HG03159 (cell line): ENCODE results near the gene GRAP.
A peak's percentile ranks its signal among the peaks of the same experiment; 100 is the strongest.

Source experiments
- ATAC-seq: cut with Tn5 transposase; IDR thresholded peaks from one replicate; pipeline ENCODE4 v1.9.1; 2021; ENCODE audit warnings: mild to moderate bottlenecking, moderate library complexity; ENCODE audit not compliant: unreplicated experiment

The GRAP gene

GRCh38 chr17:19019041-19019941 lies 27.5 kb downstream of the GRAP start:
- ATAC-seq: no peak

DNA sequence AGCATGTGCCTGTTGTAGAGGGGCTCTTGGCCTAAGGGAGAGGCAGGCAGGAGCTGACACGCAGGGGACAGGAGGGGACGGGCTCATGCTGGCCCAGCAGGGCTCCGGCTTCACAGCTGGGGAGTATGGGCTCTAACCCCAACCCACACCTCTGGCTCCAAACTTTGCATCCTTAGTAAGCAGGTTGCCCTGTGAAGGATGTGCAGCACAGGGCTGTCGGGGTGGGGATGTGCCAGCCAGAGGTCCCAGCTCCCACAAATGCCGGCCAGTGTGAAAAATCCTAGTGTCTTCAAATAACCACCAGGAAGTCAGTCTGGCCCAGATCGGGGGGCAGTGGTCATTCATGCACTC lies 28.2 kb downstream of the GRAP start:
- ATAC-seq: no peak

DNA sequence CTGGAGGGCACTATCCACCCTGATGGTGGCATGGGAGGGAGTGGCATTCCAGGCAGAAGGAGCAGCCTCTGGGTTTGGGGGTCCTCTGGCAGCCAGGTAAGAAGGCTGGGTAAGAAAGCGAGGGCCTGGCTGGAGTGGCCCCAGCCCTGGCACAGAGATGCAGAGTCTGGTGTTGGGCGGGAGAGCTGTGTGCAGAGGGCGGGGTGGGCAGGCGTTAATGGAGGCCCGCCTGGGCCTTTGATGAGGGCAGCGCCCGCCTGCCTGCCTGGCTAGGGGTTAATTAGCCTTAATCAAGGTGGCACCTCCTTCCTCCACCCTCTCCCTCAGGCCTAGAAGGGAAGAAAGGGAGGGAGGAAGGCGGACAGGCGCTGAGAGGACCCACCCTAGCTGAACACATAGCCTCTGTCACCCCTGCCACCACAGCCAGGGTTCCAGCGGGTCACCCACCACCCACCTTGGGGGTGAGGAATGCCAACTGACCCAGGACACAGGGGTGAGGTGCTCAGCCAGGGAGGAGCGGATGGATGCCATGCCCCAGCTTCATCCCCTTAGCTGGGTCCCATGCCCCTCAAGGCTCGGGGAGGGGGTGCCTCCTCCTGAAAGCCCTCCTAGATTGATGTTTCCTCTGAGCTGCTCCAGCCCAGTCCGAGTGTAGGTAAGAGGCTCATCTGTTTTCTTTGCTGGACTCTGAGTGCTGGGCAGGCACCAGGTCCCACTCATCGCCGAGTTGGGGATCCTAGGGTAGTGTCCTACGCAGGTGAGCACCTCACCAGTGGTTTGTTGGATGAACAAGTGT lies 28.8 kb downstream of the GRAP start:
- ATAC-seq: no peak

GRCh38 chr17:19017401-19017800 lies 29.4 kb downstream of the GRAP start:
- no peak for ATAC-seq

- no peak for ATAC-seq
Measured at GRCh38 chr17:19016881-19017280, 29.9 kb downstream of the GRAP start.

GRCh38 chr17:19016297-19016696 lies 30.5 kb downstream of the GRAP start:
- no peak for ATAC-seq

GRCh38 chr17:19015428-19015827 lies 31.3 kb downstream of the GRAP start:
- ATAC-seq: no peak

GRCh38 chr17:19014628-19015215 lies 32.0 kb downstream of the GRAP start:
- no peak for ATAC-seq

- no peak for ATAC-seq
Measured at GRCh38 chr17:19013806-19014627, 32.7 kb downstream of the GRAP start.

DNA sequence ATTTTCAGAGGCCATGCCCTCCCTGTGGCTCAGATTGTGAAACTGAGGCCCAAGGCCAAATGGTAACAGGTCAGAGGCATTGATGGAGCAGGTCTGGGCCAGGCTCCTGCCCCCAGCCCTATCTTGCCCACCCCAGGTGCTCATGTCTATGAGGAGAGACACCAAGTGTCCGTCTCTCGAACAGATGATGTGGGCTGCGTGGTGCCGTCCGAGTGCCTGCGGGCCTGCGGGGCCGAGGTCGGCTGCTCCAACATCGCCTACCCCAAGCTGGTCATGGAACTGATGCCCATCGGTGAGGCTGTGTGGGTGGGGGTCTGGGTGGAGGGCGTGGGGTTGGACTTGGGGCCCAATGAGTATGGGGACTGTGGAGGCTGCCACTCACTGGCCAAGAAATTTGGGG lies 33.5 kb downstream of the GRAP start:
- no peak for ATAC-seq

DNA sequence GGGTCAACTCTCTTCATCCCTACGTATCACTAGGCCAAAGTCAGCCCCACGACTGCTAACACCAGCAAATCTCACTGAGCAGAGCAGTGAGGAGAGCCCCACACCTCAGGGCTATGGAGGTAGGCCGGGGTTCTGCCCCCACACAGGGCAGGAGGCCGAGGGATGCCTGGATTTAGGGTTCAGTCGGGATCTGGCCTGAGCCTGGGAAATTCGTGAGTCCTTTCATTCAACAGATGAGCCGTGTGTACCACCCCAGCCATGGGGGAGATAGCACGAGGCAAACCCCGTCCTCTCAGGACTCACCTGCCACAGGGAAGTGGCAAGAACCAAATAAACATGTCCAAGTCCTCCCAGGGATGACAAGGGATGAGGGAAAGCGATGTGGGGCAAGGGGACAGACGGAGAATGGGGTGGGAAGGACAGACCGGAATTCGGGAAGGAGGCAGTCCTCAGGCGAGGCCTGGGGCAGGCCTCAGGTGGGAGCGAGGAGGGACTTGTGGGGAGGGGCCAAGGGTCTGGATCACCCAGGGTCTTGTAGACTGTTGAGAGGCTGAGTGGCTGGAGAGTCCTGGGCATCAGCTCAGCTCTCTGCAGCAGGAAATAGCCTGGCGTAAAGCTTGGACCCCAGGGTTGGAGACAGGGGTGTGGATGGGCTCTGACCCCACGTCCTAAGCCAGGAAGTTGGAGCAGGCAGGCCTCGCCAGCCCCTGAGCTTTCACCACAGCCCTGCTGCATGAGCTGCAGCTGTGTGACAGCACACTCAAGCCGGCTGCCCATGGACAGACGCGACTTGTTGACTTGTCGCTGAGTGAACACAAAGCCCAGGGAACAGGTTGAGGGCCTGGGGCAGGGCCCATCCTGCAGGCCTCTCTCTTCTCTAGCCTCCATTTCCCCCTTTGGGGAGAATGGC lies 34.3 kb downstream of the GRAP start:
- no peak for ATAC-seq

DNA sequence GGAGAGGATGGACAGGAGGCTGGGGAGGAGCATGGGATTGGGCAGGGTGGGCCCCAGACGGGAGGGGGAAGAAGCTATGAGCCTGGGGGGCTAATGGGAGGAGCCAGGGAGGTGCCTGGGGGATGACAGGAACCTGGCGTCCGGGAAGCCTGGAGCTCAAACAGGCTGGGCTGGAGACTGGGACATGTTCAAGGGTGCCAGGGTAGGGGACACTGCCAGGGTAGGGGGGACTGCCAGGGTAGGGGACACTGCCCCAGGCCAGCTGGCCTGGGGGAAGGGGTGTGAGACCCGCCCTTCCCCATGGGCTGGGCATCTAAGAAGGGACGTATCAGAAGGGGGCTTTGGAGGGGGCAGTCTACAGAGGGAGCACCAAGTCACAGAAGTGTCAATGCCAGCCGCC lies 35.2 kb downstream of the GRAP start:
- no peak for ATAC-seq

- ATAC-seq: no peak
Measured at GRCh38 chr17:19010729-19011505, 35.8 kb downstream of the GRAP start.

DNA sequence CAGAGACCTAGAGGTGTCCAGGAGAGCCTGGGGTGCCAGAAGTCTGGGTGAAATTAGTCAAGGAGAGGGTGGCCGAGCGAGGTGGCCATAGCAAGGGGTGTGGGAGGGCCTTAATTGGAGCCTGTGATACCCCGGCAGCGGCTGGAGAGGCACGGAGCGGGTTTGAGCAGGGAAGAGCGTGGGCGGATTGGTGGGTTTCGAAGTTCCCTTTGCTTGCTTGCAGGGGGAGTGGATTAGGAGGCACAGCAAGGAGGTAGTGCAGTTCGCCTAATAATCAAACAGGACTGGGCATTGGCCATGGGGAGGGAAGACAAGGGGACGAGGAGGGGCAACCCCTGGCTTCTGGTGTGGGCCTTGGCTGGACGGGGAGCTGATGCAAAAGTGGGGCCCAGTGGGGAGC lies 36.8 kb downstream of the GRAP start:
- ATAC-seq: no peak

DNA sequence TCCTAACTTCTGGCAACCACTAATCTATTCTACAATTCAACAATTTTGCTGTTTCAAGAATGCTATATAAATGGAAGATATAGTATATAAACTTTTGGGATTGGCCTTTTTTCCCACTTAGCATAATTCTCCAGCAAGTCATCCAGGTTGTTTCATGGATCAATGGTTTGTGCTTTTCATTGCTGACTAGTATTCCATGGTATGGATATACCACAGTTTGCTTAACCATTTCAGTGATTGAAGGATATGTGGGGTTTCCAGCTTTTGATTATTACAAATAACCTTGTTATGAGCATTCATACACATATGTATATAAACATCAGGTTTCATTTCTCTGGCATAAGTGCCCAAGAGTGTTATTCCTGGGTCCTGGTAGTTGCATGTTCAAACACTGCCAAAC lies 40.1 kb downstream of the GRAP start:
- no peak for ATAC-seq

DNA sequence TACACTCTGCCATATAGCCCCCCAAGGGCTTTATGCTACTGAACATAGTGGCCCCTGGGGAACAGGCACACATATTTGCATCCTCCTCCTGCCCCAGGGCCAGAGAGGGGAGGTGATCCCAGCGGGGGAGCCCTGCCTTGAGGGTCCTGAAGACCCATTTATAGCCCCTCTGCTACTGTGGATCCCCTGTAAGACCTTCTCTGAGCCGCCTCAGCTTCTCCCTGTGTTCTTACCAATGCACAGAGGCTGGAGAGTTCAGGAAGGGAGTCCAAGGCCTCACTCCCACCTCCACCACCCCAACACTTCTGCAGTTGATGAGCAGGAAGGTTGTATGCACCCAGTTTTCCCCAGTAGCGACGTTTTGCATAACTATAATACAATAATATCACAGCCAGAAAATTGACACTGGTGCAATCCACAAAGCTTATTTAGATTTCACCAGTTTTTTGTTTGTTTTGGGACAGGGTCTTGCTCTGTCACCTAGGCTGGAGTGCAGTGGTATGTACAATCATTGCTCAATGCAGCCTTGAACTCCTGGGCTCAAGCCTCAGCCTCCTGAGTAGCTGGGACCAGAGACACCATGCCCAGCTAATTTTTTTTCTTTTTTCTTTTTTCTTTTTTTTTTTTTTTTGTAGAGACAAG lies 40.8 kb downstream of the GRAP start:
- no peak for ATAC-seq

DNA sequence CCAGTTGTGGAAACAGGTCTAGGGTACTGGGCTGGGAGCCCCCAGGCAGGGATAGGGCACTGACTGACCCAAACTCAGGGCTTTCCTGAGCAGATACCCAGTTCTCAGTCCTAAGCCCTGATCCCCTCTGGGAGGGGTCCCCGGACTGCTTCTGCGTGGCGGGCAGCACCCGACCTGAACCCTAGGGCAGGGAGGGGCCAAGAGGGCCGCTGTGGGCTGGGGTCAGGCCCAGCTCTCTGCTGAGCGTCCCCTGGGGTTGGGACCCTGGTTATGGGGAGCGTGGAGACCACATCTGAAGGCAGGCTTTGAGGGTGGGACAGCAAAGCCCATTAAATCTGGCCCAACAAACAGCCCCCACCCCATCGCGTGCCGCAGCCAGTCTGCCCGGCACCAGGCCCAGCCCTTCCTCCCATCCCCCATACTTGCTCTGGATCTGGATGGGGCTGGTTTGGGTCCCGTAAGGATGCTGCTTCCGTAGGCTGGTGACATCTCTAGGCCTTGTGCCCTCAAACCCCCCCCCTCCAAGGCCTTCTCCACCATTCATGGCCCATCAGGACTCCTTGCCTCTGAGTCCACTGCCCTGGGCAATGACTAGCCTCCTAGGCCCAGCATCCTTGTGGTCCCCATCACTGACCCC lies 41.5 kb downstream of the GRAP start:
- ATAC-seq: no peak

DNA sequence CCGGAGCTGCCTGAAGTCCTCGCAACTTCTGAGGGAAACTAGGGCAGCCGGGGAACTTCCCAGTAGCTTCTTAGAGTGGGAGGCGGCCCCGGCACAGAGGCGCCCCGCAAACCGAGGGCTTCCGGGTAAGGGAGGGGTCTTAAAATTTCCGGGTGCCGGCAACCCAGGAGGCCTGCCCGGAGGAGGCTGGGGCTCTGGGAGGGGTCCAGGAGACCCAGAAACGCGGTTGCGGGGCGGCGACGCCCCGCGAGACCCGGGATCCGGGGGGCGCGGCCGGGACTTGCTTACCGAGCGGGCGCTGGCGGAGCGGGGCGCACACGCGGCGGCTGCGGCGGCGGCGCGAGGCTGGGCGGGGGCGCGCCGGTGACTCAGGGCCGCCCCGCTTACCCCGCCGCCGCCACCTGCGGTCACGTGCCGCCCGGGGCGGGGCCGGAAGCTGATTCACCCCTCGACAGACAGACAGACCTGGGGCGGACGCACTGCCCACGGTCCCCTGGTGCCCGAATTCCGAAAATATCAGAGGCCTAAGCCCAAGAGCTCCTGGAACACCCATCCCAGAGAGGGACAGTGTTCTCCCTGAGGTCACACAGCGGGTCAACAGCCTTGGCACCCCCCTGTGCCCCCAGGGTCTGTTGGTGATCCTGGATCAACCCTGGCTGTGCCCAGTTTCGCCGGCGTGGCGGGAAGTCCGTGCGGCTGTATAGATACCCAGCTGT lies 42.2 kb downstream of the GRAP start, which contains the start of gene FAM83G:
TSS of gene FAM83G (minus strand) at position 344 of the 716 bp plus-strand sequence. CDS start 723 bp downstream, outside the sequence.
- ATAC-seq: peak; percentile 68
